HepG2 (cell line): ENCODE measurements around the gene CPLX3. TPM values are rescaled to one million over a fixed set of nuclear protein-coding genes. Genes with fewer than 3 reads are reported as not detected.

Experiments
- BORCS8-MEF2B ChIP-seq: sonication (generic); formaldehyde crosslinking; IDR thresholded peaks from 2 replicates; pipeline ENCODE4 v1.8.0; 2022; ENCODE audit warnings: mild to moderate bottlenecking, missing genetic modification reagents
- GABPA ChIP-seq, 2 experiments: IDR thresholded peaks; 2 replicates each; pipeline ENCODE4 v1.6.1; 2011 to 2016; ENCODE audit warnings: low read depth in 2 of 2, low read length in 1 of 2, missing biosample characterization in 1 of 2, missing genetic modification characterization in 1 of 2
- HDAC1 ChIP-seq: sonication (generic); formaldehyde crosslinking; IDR thresholded peaks from 2 replicates; pipeline ENCODE4 v1.5.1; 2020; ENCODE audit warnings: mild to moderate bottlenecking, missing genetic modification reagents
- KLF12 ChIP-seq: sonication (generic); formaldehyde crosslinking; IDR thresholded peaks from 2 replicates; pipeline ENCODE4 v1.4.0; 2020; ENCODE audit warnings: missing genetic modification reagents, borderline replicate concordance
- MAFK ChIP-seq, 2 experiments: IDR thresholded peaks in 1 of 2; conservative IDR thresholded peaks in 1 of 2; 2 replicates each; pipeline ENCODE4 v1.6.1; 2011; ENCODE audit warnings: improper control_type of control experiment in 2 of 2, low read length in 2 of 2
- MBNL3 ChIP-seq: fragments of 250-450 bp; sonication (Bioruptor Pico); conservative IDR thresholded peaks from 2 replicates; pipeline ENCODE4 v1.8.0; 2022; ENCODE audit warnings: mild to moderate bottlenecking, inconsistent platforms
- POLR2AphosphoS2 ChIP-seq: IDR thresholded peaks from 2 replicates; pipeline ENCODE4 v1.6.1; 2011; ENCODE audit warnings: low read depth, low read length, improper control_type of control experiment
- REPIN1 ChIP-seq: sonication (generic); formaldehyde crosslinking; IDR thresholded peaks from 2 replicates; pipeline ENCODE4 v1.8.0; 2022; ENCODE audit warnings: missing genetic modification reagents, low read depth, mild to moderate bottlenecking, borderline replicate concordance
- SMAD9 ChIP-seq: sonication (generic); formaldehyde crosslinking; IDR thresholded peaks from 2 replicates; pipeline ENCODE4 v1.5.1; 2020; ENCODE audit warnings: mild to moderate bottlenecking, missing genetic modification reagents
- TMF1 ChIP-seq: sonication (generic); formaldehyde crosslinking; IDR thresholded peaks from 2 replicates; pipeline ENCODE4 v1.8.1; 2022; ENCODE audit warnings: low read depth, missing genetic modification reagents
- ZMYM3 ChIP-seq: sonication (generic); formaldehyde crosslinking; IDR thresholded peaks from 2 replicates; pipeline ENCODE4 v1.5.1; 2020; ENCODE audit warnings: mild to moderate bottlenecking, missing genetic modification reagents
- ZNF350 ChIP-seq: sonication (generic); formaldehyde crosslinking; IDR thresholded peaks from 2 replicates; pipeline ENCODE4 v1.4.0; 2020; ENCODE audit warnings: mild to moderate bottlenecking, low read depth, missing genetic modification reagents, borderline replicate concordance
- ZNF367 ChIP-seq: sonication (generic); formaldehyde crosslinking; IDR thresholded peaks from 2 replicates; pipeline ENCODE4 v1.4.0; 2020; ENCODE audit warnings: missing genetic modification reagents, borderline replicate concordance
- ZNF563 ChIP-seq: sonication (generic); formaldehyde crosslinking; IDR thresholded peaks from 2 replicates; pipeline ENCODE4 v1.8.0; 2022; ENCODE audit warnings: mild to moderate bottlenecking, moderate library complexity, missing genetic modification reagents
- ZNF589 ChIP-seq: sonication (generic); formaldehyde crosslinking; conservative IDR thresholded peaks from 2 replicates; pipeline ENCODE4 v1.8.0; 2022; ENCODE audit warnings: mild to moderate bottlenecking, moderate library complexity, missing genetic modification reagents
- ZNF605 ChIP-seq: sonication (generic); formaldehyde crosslinking; IDR thresholded peaks from 2 replicates; pipeline ENCODE4 v1.8.0; 2022; ENCODE audit warnings: mild to moderate bottlenecking, missing genetic modification reagents
- polyA plus RNA-seq, 8 experiments: library from polyadenylated mRNA; depleted of rRNA in 3 of 8; stranded (reverse) in 7 of 8; unstranded in 1 of 8; fragments of >200 nt; fragmentation: Illumina TruSeq in 4 of 8; extraction: Trizol in 4 of 8; gene quantifications; 2 replicates each; pipeline versions ENCODE4 v1.2.1 to v1.2.3, GENCODE V29; 2011 to 2016; ENCODE audit warnings: low read depth in 4 of 8, missing spikeins in 1 of 8, mixed read lengths in 1 of 8; ENCODE audit not compliant: insufficient read depth in 1 of 8
- total RNA-seq, 5 experiments: library from RNA; depleted of rRNA; stranded (reverse); fragments of >200 nt; fragmentation: Illumina TruSeq; extraction: Trizol; gene quantifications; 2 replicates each; pipeline ENCODE4 v1.2.3, GENCODE V29; 2016; ENCODE audit warnings: low read depth in 1 of 5
- TF ChIP-seq, protein P1 (sequence below): sonication (generic); formaldehyde crosslinking; IDR thresholded peaks from 2 replicates; pipeline ENCODE4 v1.5.0; 2020; ENCODE audit warnings: mild to moderate bottlenecking, missing genetic modification reagents, moderate library complexity
- TF ChIP-seq, protein P2 (sequence below): sonication (generic); formaldehyde crosslinking; IDR thresholded peaks from 2 replicates; pipeline ENCODE4 v1.8.1; 2023; ENCODE audit warnings: mild to moderate bottlenecking, missing genetic modification reagents
- TF ChIP-seq, protein P3 (sequence below): sonication (generic); formaldehyde crosslinking; IDR thresholded peaks from 2 replicates; pipeline ENCODE4 v1.9.0; 2022; ENCODE audit warnings: missing genetic modification reagents, mild to moderate bottlenecking, borderline replicate concordance

Gene CPLX3
- total and polyA plus RNA-seq, 2 of the 13 experiments (the other 11 are each of a cell fraction or from before 2014, with no cell fraction given) = not detected

DNA sequence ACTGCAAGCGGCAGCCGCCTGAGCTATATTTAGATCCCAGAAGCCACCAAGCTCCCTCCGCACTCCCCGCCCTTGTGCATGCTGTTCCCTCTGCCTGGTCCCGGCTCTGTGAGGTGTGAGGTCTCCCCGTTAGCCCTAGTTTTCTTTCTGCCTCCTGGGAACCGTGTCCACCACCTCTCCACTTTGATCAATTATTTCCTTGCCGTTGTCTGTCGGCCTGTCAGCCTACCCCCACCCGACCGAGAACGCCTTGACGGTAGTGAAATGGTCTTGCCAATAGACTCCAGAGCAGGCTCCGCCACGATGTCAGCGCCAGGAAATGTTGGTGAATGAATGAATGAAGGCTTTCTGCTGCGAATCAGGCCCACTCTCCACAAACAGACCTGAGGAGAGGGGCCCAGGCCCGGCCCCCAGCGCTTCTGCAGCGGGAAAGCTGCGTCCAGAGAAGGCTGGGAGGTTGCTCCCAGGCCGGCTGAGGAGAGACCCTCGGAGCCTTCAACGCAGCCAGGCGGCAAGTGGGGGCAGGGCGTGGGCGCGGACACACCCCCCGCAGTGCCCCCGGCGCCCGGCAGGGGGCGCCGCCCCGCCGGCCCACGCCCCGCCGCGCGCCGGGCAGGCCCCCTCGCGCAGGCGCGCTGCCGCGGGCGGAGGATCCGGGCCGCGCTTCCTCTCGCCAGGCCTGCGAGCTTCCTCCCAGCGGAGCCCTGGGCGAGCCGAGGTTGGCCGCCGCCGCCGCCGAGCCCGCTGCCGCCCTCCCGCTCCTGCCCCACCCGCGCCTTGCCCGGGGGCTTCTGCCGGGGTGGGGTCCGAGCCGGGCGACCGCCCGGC lies 44.8 kb upstream of the CPLX3 start, which contains the start of gene CSK (continued):
- TF ChIP-seq MBNL3 (CRISPR knock-in tag) (no peak), MAFK (conservative IDR thresholded peaks at IDR 0.05 in 1 of 2, IDR thresholded peaks at IDR 0.05 in 1 of 2; ENCODE audit: low read length in 2 of 2) (no peak), SMAD9 (no peak), ZNF605 (CRISPR knock-in tag) (0 out of 2 replicates have a peak, but pooled peaks have one; percentile 24), HDAC1 (CRISPR knock-in tag) (peak; percentile 34; the same call in 1 of the 2 replicates), REPIN1 (CRISPR knock-in tag) (0 out of 2 replicates have a peak, but pooled peaks have one; percentile 26), GABPA (IDR thresholded peaks at IDR 0.05; ENCODE audit: low read depth, low read length) (peak; percentile 45), GABPA (CRISPR knock-in tag; IDR thresholded peaks at IDR 0.05; ENCODE audit: low read depth) (no peak), ZNF350 (CRISPR knock-in tag) (0 out of 2 replicates have a peak, but pooled peaks have one; percentile 41), KLF12 (CRISPR knock-in tag) (peak; percentile 59; the same call in 1 of the 2 replicates), POLR2AphosphoS2 (no peak), TMF1 (CRISPR knock-in tag) (peak; percentile 57; the same call in 1 of the 2 replicates), BORCS8-MEF2B (CRISPR knock-in tag) (0 out of 2 replicates have a peak, but pooled peaks have one; percentile 19), ZNF589 (CRISPR knock-in tag) (no peak), ZNF563 (CRISPR knock-in tag) (0 out of 2 replicates have a peak, but pooled peaks have one; percentile 45), ZNF367 (CRISPR knock-in tag) (no peak), ZMYM3 (CRISPR knock-in tag) (peak; percentile 65)
- TF ChIP-seq, protein P1, sequence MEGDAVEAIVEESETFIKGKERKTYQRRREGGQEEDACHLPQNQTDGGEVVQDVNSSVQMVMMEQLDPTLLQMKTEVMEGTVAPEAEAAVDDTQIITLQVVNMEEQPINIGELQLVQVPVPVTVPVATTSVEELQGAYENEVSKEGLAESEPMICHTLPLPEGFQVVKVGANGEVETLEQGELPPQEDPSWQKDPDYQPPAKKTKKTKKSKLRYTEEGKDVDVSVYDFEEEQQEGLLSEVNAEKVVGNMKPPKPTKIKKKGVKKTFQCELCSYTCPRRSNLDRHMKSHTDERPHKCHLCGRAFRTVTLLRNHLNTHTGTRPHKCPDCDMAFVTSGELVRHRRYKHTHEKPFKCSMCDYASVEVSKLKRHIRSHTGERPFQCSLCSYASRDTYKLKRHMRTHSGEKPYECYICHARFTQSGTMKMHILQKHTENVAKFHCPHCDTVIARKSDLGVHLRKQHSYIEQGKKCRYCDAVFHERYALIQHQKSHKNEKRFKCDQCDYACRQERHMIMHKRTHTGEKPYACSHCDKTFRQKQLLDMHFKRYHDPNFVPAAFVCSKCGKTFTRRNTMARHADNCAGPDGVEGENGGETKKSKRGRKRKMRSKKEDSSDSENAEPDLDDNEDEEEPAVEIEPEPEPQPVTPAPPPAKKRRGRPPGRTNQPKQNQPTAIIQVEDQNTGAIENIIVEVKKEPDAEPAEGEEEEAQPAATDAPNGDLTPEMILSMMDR (CRISPR knock-in tag) = peak; percentile 57
- TF ChIP-seq, protein P2, sequence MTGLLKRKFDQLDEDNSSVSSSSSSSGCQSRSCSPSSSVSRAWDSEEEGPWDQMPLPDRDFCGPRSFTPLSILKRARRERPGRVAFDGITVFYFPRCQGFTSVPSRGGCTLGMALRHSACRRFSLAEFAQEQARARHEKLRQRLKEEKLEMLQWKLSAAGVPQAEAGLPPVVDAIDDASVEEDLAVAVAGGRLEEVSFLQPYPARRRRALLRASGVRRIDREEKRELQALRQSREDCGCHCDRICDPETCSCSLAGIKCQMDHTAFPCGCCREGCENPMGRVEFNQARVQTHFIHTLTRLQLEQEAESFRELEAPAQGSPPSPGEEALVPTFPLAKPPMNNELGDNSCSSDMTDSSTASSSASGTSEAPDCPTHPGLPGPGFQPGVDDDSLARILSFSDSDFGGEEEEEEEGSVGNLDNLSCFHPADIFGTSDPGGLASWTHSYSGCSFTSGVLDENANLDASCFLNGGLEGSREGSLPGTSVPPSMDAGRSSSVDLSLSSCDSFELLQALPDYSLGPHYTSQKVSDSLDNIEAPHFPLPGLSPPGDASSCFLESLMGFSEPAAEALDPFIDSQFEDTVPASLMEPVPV (CRISPR knock-in tag) = peak; percentile 50; the same call in 1 of the 2 replicates
- TF ChIP-seq, protein P3, sequence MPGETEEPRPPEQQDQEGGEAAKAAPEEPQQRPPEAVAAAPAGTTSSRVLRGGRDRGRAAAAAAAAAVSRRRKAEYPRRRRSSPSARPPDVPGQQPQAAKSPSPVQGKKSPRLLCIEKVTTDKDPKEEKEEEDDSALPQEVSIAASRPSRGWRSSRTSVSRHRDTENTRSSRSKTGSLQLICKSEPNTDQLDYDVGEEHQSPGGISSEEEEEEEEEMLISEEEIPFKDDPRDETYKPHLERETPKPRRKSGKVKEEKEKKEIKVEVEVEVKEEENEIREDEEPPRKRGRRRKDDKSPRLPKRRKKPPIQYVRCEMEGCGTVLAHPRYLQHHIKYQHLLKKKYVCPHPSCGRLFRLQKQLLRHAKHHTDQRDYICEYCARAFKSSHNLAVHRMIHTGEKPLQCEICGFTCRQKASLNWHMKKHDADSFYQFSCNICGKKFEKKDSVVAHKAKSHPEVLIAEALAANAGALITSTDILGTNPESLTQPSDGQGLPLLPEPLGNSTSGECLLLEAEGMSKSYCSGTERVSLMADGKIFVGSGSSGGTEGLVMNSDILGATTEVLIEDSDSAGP (CRISPR knock-in tag) = 0 out of 2 replicates have a peak, but pooled peaks have one; percentile 24
